GM12873 (cell line): ENCODE results near the gene RACK1.
A peak's percentile ranks its signal among the peaks of the same experiment; 100 is the strongest.

Experiments
- TF ChIP-seq, protein P1 (sequence below): IDR thresholded peaks from 2 replicates; pipeline ENCODE4 v1.5.1; 2012; ENCODE audit warnings: low read depth, mild to moderate bottlenecking, moderate library complexity, low read length, control low read depth; ENCODE audit not compliant: insufficient read depth; ENCODE audit errors: missing control alignments

The RACK1 gene

DNA sequence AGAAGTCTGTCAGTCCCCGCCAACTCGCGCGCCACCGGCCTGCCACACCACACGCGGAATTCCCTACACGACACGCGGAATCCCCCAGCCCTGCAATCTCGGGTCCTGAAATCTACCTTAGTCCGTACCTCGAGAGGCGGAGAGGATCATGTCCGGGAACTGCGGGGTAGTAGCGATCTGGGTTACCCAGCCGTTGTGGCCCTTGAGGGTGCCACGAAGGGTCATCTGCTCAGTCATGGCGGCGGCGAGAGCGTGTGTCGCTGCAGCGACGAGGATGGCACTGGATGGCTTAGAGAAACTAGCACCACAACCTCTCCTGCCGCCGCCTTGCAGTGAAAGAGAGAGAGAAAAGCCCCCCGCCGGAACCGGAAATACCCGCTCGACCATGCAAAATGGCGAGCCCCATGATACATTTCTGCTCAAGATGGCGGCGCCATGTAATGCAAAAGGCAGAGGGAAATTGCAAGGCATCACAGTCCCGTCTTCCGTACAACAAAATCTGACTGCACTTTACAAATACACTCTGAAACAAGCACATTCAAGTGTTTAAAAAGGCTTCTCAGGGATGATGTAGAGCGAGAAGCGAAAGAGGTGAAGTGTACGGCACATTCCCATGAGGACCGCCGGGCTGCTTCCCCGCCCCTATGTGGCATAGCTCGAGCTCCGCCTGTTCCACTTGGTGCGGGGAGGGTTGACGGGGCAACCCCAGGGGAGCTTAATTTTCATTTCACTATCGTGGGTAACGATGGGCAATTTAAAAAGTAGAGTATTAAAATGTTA is at the start of gene RACK1:
TSS of gene RACK1 (minus strand) at position 343 of the 780 bp plus-strand sequence. CDS start at position 237, 106 bp downstream.
- TF ChIP-seq, protein P1, sequence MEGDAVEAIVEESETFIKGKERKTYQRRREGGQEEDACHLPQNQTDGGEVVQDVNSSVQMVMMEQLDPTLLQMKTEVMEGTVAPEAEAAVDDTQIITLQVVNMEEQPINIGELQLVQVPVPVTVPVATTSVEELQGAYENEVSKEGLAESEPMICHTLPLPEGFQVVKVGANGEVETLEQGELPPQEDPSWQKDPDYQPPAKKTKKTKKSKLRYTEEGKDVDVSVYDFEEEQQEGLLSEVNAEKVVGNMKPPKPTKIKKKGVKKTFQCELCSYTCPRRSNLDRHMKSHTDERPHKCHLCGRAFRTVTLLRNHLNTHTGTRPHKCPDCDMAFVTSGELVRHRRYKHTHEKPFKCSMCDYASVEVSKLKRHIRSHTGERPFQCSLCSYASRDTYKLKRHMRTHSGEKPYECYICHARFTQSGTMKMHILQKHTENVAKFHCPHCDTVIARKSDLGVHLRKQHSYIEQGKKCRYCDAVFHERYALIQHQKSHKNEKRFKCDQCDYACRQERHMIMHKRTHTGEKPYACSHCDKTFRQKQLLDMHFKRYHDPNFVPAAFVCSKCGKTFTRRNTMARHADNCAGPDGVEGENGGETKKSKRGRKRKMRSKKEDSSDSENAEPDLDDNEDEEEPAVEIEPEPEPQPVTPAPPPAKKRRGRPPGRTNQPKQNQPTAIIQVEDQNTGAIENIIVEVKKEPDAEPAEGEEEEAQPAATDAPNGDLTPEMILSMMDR = no peak

DNA sequence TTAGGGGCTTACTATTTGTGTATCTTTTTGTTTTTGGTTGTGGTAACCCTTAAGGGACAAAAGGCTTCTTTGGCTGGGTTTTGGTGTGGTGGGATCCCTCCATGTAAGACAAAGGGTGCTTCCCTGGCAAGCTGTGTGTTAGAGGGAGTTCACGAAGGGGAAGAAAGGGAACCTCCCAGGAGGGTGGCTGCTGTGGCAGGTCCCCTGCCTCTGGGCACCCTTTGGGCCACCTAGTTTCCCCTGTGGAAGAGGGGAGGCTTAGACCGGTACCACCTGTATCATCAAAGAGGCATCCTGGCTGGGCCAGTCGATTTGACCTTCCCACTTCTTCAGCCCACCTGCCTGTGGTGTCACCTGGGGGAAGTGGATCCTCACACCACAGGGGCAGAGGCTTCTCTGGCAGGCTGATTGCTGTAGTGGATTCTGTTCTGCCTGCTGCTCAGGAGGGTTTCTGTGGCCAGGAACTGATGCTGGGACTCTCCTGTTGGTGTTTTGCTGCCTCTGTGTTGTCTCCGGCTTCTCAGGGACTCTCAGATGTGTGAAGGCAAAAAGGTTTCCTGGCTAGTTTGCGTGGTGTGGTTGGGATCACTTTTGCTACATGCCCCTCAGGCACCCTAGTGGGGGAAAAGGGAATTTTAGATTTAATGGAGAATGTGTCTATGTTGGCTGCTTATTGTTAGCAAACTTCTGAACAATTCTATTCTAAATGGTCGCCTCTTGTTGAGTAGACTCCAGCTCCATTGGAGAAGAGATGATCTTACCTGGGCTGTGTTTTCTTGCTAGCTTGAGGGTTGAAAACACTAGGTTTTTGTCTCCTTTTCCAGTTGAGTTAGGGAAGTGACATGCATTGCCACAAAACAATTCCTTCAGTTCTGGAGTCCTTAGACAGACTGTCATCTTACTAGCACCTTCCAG is 40.4 kb upstream of the RACK1 start:
- TF ChIP-seq, protein P1 = peak; percentile 25

DNA sequence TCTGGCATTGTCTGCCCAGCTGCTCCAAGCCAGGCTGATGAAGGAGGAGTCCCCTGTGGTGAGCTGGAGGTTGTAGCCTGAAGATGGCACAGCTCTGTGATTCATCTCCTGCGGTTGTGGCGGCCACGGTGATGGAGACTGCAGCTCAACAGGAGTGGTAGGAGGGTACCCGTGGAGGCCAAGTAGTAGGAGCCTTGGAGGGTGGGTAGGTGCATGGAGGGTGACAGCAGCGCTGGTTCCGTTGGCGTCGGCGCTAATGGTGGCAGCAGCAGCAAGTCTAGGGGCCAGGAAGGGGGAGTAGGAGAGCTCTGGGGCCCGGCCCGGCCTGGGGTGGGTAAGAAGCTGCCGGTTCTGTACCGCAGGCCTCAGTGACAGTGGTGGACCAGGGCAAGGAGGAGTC is 39.6 kb upstream of the RACK1 start:
- TF ChIP-seq, protein P1 = no peak

DNA sequence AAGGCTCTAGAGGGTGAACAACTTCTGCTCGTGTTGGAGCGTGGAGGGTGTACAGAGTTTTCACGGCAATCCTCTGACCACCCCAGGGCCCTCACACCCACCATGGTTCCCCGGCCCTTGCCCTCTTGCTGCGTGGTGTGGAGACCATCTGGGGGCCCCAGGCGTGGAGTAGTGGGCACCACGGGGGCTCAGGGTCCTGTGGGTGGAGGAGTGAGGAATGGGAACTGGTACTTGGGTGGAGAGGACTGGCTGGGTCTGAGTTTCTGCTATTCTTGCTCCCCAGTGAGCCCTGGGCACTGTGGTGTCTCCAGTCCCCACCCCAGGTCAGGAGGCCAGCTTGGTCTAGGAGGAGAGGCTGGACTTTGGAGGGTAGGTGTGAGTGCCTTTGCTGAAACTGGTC is 39.2 kb upstream of the RACK1 start:
- TF ChIP-seq, protein P1 = no peak

DNA sequence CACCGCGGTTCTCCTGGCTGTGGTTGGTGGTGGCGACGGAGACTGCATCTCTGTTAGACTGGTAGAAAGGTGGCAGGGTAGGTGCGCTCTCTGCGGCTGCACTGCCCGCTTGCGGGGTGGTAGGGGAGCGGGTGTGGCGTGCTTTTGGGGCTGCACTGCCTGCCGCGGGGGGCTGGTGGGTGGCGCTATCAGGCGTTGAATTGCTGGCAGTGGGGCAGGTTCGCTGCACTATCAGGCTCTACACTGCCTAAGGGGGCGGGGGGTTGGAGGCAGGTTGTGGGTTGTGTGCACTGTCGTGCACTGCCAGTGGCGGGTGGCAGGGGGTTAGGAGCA is 38.2 kb upstream of the RACK1 start:
- TF ChIP-seq, protein P1 = no peak

DNA sequence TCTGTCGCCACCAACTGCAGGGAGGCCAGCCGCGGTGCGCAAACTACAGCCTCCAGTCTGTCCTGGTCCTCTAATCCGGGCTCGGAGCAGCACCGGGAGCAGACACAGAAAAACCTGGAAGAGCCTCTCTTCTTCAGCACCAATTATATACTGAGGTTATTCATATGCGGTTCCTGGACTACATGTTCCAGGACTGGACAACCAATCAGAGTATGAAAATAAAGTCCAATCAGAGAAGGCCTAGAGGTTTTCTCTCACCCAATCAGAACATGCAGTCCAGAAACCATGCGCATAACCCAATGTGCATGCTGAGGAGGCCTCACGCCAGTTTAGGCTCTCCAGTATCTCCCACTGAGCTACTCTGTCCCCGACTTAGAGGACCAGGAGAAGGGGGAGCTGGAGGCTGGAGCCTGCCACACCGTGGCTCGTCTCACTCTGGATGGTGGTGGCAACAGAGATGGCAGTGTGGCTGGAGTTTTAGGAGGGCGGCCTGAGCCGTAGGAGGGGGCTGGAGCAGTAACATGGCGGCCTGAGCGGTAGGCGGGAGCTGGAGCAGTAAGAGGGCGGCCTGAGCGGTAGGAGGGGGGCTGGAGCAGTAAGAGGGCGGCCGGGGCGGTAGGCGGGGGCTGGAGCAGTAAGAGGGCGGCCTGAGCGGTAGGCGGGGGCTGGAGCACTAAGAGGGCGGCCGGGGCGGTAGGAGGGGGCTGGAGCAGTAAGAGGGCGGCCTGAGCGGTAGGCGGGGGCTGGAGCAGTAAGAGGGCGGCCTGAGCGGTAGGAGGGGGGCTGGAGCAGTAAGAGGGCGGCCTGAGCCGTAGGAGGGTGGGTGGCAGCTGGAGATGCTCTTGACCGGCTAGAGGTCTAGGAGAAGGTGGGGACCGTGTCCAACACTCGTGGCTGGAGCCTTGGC is 37.6 kb upstream of the RACK1 start:
- TF ChIP-seq, protein P1 = no peak
